Stimulated activated CD8-positive, alpha-beta memory T cell treated with anti-CD3 and anti-CD28 coated beads, Interleukin-7, amount 100 ng/mL, for 4 hours (primary cell): Measurements from ENCODE around the gene TRPV4.

Experiments used
- DNase-seq, 2 donors: peaks; one replicate each; pipeline ENCODE4 v3.0.0-alpha.2; 2020; ENCODE audit warnings: low read depth in 2 of 2

The TRPV4 gene

DNA sequence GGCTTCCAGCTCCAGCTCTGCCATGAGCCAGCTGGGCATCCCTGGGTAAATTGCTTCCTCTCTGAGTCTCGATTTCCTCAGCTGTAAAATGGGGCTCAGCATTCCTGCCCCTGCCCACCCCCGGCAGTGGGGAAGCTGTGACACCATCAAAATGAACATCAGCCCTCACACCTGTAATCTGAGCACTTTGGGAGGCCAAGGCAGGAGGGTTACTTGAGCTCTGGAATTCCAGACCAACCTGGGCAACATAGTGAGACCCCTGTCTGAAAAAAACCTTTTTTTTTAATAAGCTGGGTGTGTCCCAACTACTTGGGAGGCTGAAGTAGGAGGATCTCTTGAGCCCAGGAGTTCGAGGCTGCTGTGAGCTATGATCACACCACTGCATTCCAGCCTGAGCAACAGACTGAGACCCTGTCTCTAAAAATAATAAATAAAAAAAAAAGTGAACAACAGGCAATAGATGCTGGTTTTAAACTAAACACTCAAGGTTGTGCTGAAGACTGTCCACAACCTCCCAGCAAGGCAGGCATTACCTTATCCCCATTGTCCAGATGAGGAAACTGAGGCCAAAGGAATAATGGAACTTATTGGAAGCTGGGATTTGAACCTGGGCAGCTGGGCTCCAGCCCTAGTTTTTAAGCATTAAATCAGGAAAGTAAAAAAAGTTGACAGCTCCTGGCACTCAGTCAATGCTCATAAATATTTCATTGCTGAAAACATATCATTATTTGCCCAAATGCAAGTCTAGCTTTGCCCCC lies 4.3 kb downstream of the TRPV4 start:
- DNase-seq: no peak

DNA sequence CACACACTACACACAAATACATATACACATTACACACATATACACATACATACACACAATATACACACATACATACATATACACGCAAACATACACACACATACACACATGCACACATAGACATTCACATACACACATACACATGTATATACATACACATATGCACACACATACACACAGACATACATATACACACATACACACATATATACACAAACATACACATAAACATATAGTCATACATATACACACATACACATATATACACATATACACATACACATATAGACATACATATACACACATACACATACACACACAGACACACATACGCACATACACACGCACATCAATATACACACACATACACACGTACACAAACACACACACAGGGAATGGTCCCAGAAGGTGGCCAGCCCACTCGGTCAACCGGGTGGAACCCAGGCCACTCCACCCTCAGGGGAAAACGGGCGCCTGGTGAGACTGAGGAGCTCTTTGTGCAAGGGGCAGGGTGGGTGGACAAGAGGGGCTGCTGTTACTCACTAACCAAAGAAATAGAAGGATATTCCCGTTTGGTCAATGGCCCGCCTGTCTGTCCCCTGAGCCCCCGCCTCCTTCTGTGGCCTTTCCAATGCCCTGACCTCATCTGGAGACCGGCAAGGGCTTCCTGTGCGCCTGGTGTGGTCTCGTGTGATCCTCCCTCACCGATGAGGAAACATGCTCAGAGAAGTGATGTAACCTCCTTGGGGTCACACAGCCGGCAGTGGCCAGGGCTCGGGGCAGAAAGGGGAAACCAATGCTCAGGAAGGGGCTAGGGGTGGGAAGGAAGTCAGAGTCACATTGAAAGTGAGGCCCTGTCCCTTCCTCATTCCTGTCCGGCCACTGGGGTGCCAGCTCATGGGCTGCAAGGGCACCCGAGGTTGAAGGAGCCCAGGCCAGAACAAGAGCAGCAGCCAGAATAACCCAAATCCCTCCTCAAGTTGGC lies 5.3 kb downstream of the TRPV4 start:
- no peak for DNase-seq

DNA sequence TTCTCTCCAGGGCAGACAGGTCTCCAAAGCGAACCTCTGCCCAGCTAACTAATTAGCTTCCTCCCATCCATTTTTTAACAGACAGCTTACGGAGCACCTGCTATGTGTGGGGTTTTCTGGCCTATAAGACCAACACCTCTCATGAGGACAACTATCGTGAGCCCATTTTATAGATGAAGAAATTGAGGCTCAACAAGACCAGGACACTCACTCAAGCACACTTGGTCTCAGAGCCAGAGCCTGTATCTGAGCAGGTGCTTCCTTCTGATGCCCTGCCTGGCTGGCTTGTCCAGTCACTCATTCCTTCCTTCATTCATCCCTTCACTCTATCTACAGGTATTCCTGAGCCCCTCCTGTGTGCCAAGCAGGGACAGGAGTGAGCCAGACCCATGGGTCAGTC lies 6.1 kb downstream of the TRPV4 start:
- DNase-seq: no peak

DNA sequence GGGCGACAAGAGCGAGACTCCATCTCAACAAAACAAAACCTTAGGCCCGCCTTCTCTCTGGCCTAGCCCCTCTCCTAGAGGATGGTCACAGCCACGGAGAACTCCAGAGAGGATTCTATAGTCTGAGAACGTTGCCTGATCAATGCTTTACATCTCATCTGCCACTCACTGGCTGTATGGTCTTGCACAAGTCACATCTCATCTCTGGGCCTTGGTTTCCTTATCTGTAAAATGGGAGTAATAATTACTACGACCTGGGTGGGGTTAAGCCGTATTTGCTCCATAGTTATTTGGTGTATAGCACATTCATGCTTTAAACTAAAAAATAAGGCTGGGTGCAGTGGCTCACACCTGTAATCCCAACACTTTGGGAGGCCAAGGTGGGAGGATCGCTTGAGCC lies 8.5 kb downstream of the TRPV4 start:
- DNase-seq: no peak

DNA sequence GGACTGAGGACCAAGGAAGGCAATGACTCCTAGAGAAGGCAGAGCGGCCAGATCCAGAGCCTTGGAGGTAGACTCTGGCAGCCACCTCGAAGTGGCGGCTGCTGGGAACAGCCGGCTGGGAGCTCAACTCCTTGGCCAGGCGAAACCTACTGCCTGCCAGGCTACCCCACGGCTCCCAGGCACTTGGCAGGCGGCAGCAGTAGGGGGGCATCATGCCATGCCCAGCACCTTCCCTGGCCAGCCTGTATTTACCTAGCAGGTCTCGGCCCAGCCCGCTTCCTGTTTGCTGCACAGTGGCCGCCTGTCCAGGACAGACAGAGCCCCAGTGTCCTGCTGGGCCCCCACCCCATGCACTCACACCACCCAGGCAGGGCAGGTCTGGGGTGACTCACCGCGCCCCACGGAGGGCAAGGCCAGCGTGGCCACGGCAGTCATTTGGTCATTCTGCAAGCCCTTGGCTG lies 10.2 kb downstream of the TRPV4 start:
- no peak for DNase-seq

DNA sequence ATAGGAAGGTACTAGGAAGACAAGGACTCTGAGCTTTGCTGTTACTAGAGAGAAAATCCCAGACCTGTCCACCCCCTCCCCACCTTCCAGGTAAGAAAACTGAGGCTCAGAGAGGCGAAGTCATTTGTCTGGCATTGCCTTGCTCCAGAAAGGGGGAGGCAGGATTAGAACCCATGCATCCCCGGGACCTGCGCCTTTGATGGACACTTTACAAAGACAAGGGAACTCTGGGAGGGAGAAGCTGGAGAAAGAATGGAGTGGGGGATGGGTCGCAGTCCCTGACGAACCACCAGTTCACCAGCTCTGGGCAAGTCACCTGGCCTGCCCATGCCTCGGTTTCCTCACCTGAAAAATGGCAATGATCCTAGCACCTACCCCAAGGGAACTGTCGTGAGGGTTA lies 10.8 kb downstream of the TRPV4 start:
- DNase-seq: no peak

DNA sequence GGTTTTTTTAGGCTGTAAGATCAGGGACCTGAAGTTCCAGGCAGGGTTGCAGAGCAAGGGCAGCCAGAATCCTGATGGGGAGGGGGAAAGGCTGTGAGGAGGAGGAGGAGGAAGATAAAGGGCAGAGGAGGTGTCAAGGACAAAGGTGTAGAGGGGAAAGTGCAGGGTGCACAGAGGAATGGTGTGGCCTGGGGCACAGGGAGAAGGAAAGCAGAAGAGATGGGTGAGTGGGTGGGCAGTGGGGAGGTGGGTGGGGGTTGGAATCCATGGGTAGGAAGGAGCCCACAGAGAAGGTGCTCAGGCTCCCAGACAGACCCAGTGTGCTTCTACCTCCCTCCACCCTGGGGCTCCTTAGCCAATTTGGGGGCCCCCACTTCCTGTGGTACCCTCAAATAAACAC lies 11.2 kb downstream of the TRPV4 start:
- DNase-seq: no peak

DNA sequence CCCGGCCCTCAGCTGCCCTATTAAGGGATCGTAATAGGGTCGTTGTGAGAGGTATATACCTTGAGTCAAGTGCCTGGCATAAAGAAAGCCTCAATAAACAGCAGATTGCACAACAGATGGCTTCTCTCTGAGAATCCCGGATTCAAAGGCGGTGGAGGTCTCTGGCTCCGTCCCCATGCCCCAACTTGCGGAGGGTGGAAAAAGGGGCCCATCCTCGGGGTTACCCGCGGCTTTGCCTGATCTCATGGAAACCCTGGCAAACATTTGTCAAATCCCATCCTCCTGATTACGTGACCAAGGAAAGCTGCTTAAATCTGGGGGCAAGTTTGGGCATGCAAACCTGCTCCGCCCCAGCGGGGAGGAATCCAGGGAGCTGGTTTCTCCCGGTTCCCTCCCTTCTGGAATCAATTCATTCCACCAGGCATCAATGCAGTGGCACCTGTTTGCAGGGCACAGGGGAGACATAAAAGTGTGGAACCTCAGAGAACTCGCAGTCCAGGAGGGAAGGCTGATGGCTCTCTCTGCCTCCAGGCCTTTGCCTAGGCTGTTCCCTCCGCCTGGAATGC lies 12.3 kb downstream of the TRPV4 start:
- DNase-seq: no peak

DNA sequence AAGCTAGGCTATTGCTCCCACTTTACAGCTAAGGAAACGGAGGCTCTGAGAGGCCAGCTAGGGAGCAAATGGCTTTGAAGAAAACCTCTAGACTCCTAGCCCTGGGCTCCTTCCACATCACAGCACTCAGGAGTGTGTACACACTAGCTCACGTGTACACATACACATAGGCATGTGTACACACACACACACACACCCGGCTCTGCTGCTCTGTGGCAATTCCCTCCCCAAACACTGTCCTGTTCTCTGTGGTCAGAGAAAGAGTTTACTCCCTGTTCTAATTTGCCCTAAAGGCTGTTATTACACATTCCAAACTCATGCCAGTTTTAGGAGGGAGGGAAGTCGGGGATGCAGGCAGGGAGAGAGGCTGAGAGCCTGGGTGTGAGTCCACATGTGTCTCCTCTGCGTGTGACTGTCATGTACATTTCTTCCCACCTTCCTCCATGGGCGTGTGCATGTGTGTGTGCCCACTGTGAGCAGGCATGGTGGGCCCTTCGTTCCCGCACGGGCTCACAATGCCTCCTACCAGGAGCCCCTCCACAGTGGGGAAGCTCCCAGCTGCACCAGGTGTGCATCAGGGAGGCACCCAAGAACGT lies 14.2 kb downstream of the TRPV4 start:
- DNase-seq: no peak

DNA sequence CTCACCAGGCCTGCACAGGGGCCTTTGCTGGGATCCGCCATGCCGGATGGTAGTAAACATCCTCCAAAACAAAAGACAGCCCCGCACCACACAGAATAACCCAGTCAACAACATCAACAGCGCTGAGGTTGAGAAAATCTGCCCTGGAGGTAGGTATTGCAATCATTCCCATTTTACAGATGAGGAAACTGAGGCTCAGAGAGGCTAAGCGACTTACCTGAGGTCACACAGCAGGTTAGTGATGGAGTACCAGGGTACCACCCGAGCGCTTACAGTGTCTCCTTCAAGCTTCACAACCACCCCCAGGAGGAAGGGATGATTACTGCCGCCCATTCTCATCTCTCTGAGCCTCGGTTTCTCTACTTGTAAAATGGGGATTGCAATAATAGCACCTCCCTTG lies 14.9 kb downstream of the TRPV4 start:
- DNase-seq: no peak

DNA sequence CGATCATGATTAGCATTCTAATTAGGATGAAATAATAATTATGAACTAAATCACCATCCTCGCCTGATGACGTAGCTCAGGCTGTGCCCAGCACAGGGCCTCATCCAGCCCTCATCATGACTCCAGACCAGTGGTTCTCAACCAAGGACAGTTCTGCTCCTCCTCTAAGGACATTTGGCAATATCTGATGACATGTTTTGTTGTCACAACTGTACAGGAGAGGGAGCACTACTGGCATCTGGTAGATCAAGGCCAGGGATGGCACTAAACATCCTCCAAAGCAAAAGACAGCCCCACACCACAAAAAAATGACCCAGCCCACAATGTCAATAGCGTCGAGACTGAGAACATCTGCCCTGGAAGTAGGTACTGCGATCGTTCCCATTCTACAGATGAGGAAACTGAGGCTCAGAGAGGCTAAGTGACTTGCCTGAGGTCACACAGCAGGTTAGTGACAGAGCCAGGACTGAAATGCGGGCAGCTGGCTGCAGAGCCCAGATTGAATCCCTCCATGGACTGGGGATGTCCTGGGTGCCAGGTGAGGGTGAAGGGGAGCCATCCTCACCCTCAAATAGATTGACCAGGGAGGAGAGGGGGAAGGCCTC lies 15.5 kb downstream of the TRPV4 start:
- DNase-seq: no peak

DNA sequence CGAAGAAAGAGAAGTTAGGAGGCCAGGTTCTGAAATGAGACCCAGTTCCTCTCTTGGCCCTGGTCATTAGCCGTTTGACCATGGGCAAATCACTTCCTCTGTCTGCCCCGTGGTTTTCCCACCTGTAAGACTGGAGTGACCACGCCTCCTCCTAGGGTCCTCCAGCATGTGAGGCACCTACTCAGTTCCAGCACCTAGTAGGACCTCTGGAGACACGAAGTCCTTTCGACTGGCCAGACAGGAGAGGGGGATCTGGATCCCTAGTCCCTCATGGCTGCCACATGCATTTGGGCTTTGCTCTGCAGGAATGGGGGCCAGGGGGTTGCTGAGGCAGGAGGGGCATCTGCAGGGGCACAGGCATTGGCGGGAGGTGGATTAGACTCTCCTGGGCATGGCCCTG lies 16.3 kb downstream of the TRPV4 start:
- DNase-seq: no peak

DNA sequence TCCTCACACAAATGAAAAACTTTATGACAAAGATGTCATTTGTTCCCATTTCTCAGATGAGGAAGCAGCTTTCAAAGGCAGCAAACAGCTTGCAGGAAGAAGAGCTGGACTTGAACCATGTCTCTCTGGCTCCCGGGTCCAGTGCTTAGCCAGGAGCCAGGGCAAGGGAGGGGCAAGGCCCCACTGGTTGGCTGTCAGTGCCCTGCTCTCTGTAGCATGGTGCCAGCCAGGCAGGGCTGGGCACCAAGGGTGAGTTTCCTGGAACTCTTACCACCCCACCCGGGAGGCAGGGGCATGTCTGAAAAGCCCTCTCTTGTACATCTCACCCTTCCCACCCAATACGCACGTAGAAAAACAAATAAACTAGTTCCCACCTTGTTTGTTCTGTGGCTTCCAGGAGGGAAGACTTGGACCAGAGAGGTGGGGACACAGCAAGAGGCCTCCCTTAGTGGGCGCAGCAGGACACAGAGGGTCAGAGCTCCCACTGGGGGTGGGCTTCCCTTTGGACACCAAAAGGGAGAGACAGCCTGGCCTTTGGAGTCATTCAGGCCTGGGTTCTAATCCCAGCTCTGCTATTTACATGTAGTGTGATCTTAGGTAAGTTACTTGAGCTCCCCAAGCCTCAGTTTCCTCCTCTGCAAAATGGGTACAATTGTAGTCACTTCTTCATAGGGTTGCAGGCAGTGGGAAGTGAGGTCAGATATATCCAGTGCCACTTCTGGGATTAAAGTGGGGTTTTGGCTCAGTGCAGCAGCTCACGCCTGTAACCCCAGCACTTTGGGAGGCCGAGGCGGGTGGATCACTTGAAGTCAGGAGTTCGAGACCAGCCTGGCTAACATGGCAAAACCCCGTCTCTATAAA lies 17.2 kb downstream of the TRPV4 start:
- DNase-seq: no peak

DNA sequence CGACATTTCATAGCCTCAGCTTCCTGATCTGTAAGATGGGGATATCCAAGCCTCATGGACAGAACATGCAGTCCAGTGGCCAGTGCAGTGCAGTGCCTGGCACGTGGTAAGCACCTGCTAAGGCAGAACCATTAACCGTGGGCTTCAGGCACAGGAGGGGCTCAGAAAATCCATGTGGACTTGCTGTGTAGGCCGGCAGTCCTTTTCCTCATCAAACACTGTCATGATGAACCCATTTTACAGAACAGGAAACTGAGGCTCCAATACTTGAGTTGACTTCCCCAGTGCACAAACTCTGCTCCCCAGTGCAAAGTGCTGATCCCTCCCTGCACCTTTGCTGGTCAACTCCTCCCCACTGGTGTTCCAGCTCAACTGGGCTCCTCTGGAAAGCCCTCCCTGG lies 18.0 kb downstream of the TRPV4 start:
- no peak for DNase-seq

DNA sequence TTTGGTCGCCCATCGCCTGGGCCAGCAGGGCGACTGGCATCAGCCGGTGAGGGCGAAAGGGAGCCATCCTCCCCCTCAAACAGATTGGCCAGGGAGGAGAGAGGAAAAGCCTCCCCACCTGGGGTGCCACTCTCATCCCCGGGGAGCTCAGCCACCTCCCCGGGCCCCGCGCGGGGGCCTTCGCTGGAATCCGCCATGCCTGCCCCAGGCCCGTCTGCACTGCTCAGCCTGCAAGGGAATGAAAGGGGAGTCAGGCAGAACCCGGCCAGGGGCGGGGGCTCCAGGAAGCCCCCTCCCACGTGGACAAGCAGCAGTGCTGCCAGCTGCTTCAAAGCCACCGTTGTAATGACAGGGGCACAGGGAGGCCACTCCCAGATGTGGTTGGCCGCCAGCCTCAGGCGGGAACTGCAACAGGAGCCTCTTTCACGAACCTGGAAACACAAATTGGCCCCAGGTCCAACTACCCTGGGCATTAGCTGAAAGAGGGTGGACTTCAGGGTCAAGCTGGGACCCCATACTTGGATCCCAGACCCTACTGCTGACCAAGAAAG lies 18.5 kb downstream of the TRPV4 start:
- no peak for DNase-seq

DNA sequence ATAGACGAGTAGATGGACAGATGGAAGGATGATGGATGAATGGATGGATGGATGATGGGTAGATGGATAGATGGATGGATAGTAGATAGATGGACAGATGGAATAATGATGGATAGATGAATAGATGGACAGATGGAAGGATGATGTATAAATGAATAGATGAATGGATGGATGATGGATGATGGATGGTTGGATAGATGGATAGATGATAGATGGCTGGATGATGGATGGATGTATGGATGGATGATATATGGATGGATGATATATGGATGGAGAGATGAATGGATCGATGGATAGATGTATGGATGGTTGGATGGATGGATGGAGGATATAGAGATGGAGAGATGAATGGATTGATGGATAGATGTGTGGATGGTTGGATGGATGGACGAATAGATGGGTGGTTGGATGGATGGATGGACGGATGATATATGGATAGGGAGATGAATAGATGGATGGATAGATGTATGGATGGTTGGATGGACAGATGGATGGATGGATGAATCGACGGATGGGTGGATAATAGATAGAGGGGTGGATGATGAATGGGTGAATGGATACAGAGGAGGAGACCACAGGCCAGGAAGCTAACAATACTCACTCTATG lies 19.3 kb downstream of the TRPV4 start:
- no peak for DNase-seq

DNA sequence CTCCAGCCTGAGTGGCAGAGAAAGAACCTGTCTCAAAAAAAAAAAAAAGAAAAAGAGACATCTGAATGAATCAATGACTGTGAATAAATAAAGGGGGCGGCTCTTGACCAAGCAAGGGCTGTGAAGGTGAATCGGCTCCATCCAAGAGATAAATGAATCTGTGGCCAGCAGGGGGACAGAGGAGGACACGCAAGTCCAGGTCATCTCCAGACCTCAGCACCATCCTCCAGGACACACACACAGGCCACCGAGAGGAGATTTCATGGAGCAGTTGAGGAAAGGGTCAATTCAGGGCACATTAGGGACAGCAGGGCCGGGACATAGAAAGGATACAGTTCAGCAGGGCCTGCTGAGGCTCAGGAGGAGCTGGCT lies 21.6 kb downstream of the TRPV4 start:
- DNase-seq: no peak

DNA sequence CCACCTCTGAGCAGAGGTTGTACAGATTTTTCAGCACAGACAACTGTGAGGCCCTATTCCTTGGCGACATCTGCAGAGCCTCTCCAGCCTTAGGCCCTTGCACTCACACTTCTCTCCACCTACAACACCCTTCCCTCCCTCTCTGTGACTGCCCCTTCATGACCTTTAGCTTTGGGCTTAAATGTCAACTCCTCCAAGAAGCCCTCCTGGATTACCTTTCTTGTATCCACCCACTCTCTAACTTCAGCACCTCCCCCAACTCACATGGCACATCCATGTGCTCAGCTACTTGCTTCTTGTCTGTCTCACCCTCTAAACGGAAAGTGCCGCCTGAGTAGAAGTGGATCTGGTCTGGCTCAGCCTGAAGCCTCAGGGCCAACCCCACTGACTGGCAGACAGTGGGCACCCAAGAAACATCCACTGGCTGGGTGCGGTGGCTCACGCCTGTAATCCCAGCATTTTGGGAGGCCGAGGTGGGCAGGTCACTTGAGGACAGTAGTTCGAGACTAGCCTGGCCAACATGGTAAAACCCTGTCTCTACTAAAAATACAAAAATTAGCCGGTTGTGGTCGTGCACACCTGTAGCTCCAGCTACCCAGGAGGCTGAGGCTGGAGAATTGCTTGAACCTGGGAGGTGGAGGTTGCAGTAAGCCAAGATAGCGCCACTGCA lies 22.1 kb downstream of the TRPV4 start:
- DNase-seq: no peak

DNA sequence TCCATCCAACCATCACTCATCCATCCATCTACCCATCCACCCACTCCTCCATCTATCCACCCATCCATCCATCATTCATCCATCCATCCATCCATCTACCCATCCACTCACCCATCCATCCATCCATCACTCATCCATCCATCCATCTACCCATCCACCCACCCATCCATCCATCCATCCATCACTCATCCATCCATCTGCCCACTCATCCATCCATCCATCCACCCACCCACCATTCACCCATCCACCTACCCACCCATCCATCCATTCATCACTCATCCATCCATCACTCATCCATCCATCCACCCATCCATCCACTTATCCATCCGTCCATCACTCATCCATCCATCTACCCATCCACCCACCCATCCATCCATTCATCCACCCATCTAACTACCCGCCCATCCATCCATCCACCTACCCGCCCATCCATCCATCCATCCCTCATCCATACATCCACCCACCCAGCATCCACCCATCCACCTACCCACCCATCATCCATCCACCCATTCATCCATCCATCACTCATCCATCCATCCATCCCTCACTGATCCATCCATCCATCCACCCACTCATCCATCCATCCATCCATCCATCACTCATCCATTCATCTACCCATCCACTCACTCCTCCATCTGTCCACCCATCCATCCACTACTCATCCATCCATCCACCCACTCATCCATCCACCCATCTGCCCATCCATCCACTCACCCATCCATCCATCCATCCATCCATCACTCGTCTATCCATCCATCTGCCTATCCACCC lies 24.1 kb downstream of the TRPV4 start:
- DNase-seq: no peak
